Upper lobe of left lung (tissue), 4 donors: ENCODE measurements around the gene EVL.

Experiments used
- EP300 ChIP-seq, 4 donors: sonication (generic); formaldehyde crosslinking; IDR thresholded peaks; one replicate each; pipeline ENCODE4 v1.5.1; 2017; ENCODE audit warnings: antibody characterized with exemption in 4 of 4, control low read depth in 2 of 4
- POLR2AphosphoS5 ChIP-seq, 2 donors: sonication (generic); formaldehyde crosslinking; IDR thresholded peaks; one replicate each; pipeline ENCODE4 v1.5.1; 2017; ENCODE audit warnings: antibody characterized with exemption in 2 of 2
- TF ChIP-seq, protein P1 (sequence below), 6 experiments: fragments of 450-650 bp in 4 of 6; fragments of 200-600 bp in 2 of 6; sonication (generic) in 2 of 6; IDR thresholded peaks; one replicate each; pipeline ENCODE4 v1.5.1; 2016 to 2019; ENCODE audit warnings: antibody characterized with exemption in 6 of 6

DNA sequence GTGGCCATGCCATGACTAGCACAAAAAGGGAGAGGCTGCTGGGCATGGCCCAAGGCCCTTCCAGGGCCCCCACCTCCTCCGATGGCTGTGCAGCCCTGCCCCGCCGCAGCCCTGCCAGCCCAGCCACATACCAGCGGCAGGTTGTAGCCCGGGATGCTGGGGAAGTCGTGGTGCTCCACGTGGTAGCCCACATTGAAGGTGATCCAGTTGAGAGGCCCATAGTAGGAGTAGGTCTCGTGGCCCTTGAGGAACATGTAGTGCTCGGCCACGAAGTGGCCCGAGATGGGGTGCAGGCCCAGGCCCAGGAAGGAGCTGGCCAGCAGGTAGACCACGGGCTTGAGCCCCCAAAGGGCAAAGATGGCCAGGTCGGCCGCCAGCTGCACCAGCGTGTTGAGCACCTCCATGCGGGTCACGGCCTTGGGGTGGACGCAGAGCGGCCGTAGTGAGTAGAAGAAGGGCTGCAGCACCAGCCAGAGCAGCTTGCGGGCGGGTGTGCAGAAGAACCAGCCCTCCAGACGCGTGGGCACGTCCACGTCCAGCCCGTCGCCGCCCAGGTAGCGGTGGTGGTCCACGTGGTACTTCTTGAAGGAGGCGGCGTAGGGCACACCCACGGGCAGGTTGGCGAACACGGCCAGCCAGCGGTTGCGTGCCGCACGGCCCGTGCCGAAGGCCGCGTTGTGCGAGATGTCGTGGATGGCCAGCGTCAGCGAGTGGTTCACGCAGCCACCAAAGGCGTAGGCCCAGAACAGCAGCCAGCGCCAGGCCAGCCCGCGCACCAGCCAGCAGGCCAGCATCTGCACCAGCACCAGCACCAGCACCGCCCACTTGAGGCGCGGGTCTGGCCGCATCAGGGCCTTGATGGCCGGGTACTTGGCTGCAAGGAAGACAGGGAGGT, 83.9 kb downstream of the EVL start:
- no peak for TF ChIP-seq EP300 (IDR thresholded peaks at IDR 0.05)
- TF ChIP-seq, protein P1, sequence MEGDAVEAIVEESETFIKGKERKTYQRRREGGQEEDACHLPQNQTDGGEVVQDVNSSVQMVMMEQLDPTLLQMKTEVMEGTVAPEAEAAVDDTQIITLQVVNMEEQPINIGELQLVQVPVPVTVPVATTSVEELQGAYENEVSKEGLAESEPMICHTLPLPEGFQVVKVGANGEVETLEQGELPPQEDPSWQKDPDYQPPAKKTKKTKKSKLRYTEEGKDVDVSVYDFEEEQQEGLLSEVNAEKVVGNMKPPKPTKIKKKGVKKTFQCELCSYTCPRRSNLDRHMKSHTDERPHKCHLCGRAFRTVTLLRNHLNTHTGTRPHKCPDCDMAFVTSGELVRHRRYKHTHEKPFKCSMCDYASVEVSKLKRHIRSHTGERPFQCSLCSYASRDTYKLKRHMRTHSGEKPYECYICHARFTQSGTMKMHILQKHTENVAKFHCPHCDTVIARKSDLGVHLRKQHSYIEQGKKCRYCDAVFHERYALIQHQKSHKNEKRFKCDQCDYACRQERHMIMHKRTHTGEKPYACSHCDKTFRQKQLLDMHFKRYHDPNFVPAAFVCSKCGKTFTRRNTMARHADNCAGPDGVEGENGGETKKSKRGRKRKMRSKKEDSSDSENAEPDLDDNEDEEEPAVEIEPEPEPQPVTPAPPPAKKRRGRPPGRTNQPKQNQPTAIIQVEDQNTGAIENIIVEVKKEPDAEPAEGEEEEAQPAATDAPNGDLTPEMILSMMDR (IDR thresholded peaks at IDR 0.05): no peak
- no peak for TF ChIP-seq POLR2AphosphoS5 (IDR thresholded peaks at IDR 0.05)
